HG03025 (cell line): ENCODE results near the gene TNFSF13B.
A peak's percentile ranks its signal among the peaks of the same experiment; 100 is the strongest.
"Not testable (repeated sequence)": the region's sequence is repeated elsewhere in the genome, so short reads cannot be mapped to it uniquely, and the experiment has no call there.

Experiments
- ATAC-seq: cut with Tn5 transposase; IDR thresholded peaks from one replicate; pipeline ENCODE4 v1.9.1; 2021; ENCODE audit warnings: mild to moderate bottlenecking, moderate library complexity; ENCODE audit not compliant: unreplicated experiment, low FRiP score

TNFSF13B gene

GRCh38 chr13:108278466-108278865 lies 8.9 kb downstream of the TNFSF13B start:
- ATAC-seq, result no peak

GRCh38 chr13:108281901-108282300 lies 12.4 kb downstream of the TNFSF13B start:
- ATAC-seq, result no peak

- ATAC-seq, result no peak
These were observed 13.6 kb downstream of the TNFSF13B start for GRCh38 chr13:108283110-108283509.

GRCh38 chr13:108288741-108289140 lies 19.2 kb downstream of the TNFSF13B start:
- ATAC-seq, result no peak

GRCh38 chr13:108289819-108290218 lies 20.3 kb downstream of the TNFSF13B start:
- no peak for ATAC-seq

- ATAC-seq, result no peak
These were observed 27.6 kb downstream of the TNFSF13B start for GRCh38 chr13:108297114-108297513.

GRCh38 chr13:108302279-108302678 lies 32.8 kb downstream of the TNFSF13B start:
- ATAC-seq, result no peak

- no peak for ATAC-seq
These were observed 34.9 kb downstream of the TNFSF13B start for GRCh38 chr13:108304170-108305016.

- no peak for ATAC-seq
These were observed 36.1 kb downstream of the TNFSF13B start for GRCh38 chr13:108305655-108306054.

GRCh38 chr13:108306860-108307259 lies 37.3 kb downstream of the TNFSF13B start:
- no peak for ATAC-seq

GRCh38 chr13:108311596-108311995 lies 42.1 kb downstream of the TNFSF13B start:
- not testable (repeated sequence) for ATAC-seq

GRCh38 chr13:108313382-108313781 lies 43.9 kb downstream of the TNFSF13B start:
- no peak for ATAC-seq

GRCh38 chr13:108315273-108315672 lies 45.8 kb downstream of the TNFSF13B start:
- peak; percentile 78 for ATAC-seq

GRCh38 chr13:108315991-108316390 lies 46.5 kb downstream of the TNFSF13B start:
- peak; percentile 4 for ATAC-seq

GRCh38 chr13:108316413-108316812 lies 46.9 kb downstream of the TNFSF13B start:
- ATAC-seq, result no peak

GRCh38 chr13:108322206-108322824 lies 52.8 kb downstream of the TNFSF13B start:
- peak; percentile 65 for ATAC-seq

- ATAC-seq, result no peak
These were observed 53.5 kb downstream of the TNFSF13B start for GRCh38 chr13:108323031-108323430.

GRCh38 chr13:108325863-108326262 lies 56.3 kb downstream of the TNFSF13B start:
- no peak for ATAC-seq

GRCh38 chr13:108326309-108326708 lies 56.8 kb downstream of the TNFSF13B start:
- ATAC-seq, result peak; percentile 92

- ATAC-seq, result no peak
These were observed 59.3 kb downstream of the TNFSF13B start for GRCh38 chr13:108328848-108329247.

- ATAC-seq, result no peak
These were observed 63.3 kb downstream of the TNFSF13B start for GRCh38 chr13:108332791-108333190.
